HepG2 (cell line): ENCODE results near the gene SEL1L2. TPM values are rescaled to one million over a fixed set of nuclear protein-coding genes. Genes with fewer than 3 reads are reported as not detected.
A peak's percentile ranks its signal among the peaks of the same experiment; 100 is the strongest.

Experiments
- ATAC-seq: fragments of 200-7000 bp; cut with Tn5 transposase; 3 replicates; pipeline ENCODE4 v1.9.1; 2020; ENCODE audit warnings: mild to moderate bottlenecking, moderate library complexity
- BruUV-seq: library from RNA; stranded (reverse); fragments of 400-500 nt; replicated peaks from 2 replicates; lab custom pipeline; 2021; lab: Mats Ljungman, UMichigan
- CTCF ChIA-PET: fragments of 300-600 bp; formaldehyde crosslinking; extraction: SDS; loops from one replicate; lab custom pipeline; 2021; ENCODE audit warnings: low total read pairs, inconsistent platforms, low intra/inter-chr PET ratio; lab: Yijun Ruan, JAX
- POLR2A ChIA-PET: fragments of 350-600 bp; sonication (Branson Sonifier 250); formaldehyde crosslinking; loops from one replicate; lab custom pipeline; 2020; ENCODE audit warnings: antibody characterized with exemption, inconsistent platforms; lab: Yijun Ruan, JAX
- DNase-seq: peaks from one replicate; pipeline ENCODE4 v3.0.0-alpha.2; 2015; ENCODE audit warnings: low spot score
- FAIRE-seq: peaks from 3 replicates; lab custom pipeline; 2011; peaks lifted over from hg19 to GRCh38; lab: Jason Lieb, UNC
- H2AFZ ChIP-seq: one replicate; pipeline ENCODE4 v1.6.1; 2011; ENCODE audit warnings: low read length, inconsistent platforms
- H3K27ac ChIP-seq: fragments of 300-600 bp; 3 replicates; pipeline ENCODE4 v1.8.0; 2011; ENCODE audit warnings: mixed run types, mild to moderate bottlenecking, mixed read lengths, low read length, inconsistent platforms; ENCODE audit not compliant: insufficient read depth; ENCODE audit errors: extremely low read length
- H3K27me3 ChIP-seq, 2 experiments: fragments of 200-600 bp in 1 of 2; 2 replicates in 1 of 2; 3 replicates in 1 of 2; pipeline versions ENCODE4 v1.6.0 to v1.8.0; 2011; ENCODE audit warnings: low read length in 2 of 2, mild to moderate bottlenecking in 2 of 2, moderate library complexity in 2 of 2, inconsistent platforms in 1 of 2; ENCODE audit not compliant: insufficient read depth in 2 of 2, control insufficient read depth in 1 of 2
- H3K36me3 ChIP-seq, 2 experiments: fragments of 200-600 bp in 1 of 2; replicated peaks in 1 of 2; 2 replicates in 1 of 2; 3 replicates in 1 of 2; pipeline versions ENCODE4 v1.5.1 to v1.8.0; 2011; ENCODE audit warnings: low read length in 2 of 2, inconsistent platforms in 1 of 2; ENCODE audit not compliant: insufficient read depth in 2 of 2, control insufficient read depth in 1 of 2
- H3K4me1 ChIP-seq: 2 replicates; pipeline ENCODE4 v1.5.1; 2012; ENCODE audit warnings: low read length, inconsistent platforms; ENCODE audit not compliant: insufficient read depth
- H3K4me2 ChIP-seq: 2 replicates; pipeline ENCODE4 v1.6.0; 2011; ENCODE audit warnings: low read depth, low read length, inconsistent platforms
- H3K4me3 ChIP-seq, 3 experiments: fragments of 200-600 bp in 1 of 3; sonication (generic), shearing (Covaris generic) in 1 of 3; replicated peaks in 1 of 3; 2 replicates each; pipeline ENCODE4 v1.5.1; 2011 to 2016; ENCODE audit warnings: low read length in 3 of 3, inconsistent platforms in 2 of 3, low read depth in 2 of 3, mild to moderate bottlenecking in 2 of 3, control low read depth in 1 of 3, mixed read lengths in 1 of 3; ENCODE audit not compliant: insufficient read depth in 1 of 3
- H3K79me2 ChIP-seq: one replicate; pipeline ENCODE4 v1.6.1; 2011; ENCODE audit warnings: low read length, inconsistent platforms; ENCODE audit not compliant: insufficient read depth
- H3K9ac ChIP-seq: 2 replicates; pipeline ENCODE4 v1.6.0; 2011; ENCODE audit warnings: mild to moderate bottlenecking, low read depth, low read length, inconsistent platforms; ENCODE audit not compliant: insufficient read depth
- H3K9me3 ChIP-seq: 2 replicates; pipeline ENCODE4 v1.5.1; 2012; ENCODE audit warnings: mild to moderate bottlenecking, low read length
- H4K20me1 ChIP-seq: 2 replicates; pipeline ENCODE4 v1.6.0; 2011; ENCODE audit warnings: inconsistent platforms, mild to moderate bottlenecking, low read length, moderate library complexity; ENCODE audit not compliant: insufficient read depth
- CEBPB ChIP-seq: IDR thresholded peaks from 2 replicates; pipeline ENCODE4 v1.6.1; 2011; ENCODE audit warnings: low read depth, low read length, improper control_type of control experiment, borderline replicate concordance
- CTCF ChIP-seq: sonication (generic); formaldehyde crosslinking; IDR thresholded peaks from 2 replicates; pipeline ENCODE4 v1.5.0; 2020; ENCODE audit warnings: mild to moderate bottlenecking, missing genetic modification reagents, moderate library complexity
- DBP ChIP-seq: sonication (generic); formaldehyde crosslinking; IDR thresholded peaks from 2 replicates; pipeline ENCODE4 v1.4.0; 2020; ENCODE audit warnings: missing genetic modification reagents; ENCODE audit errors: not compliant biosample characterization
- MED1 ChIP-seq: sonication (generic); formaldehyde crosslinking; IDR thresholded peaks from 2 replicates; pipeline ENCODE4 v1.4.0; 2020; ENCODE audit warnings: missing genetic modification reagents
- PAX8 ChIP-seq: sonication (generic); formaldehyde crosslinking; IDR thresholded peaks from 2 replicates; pipeline ENCODE4 v1.8.0; 2022; ENCODE audit warnings: mild to moderate bottlenecking, missing genetic modification reagents, borderline replicate concordance
- PHF20 ChIP-seq: sonication (generic); formaldehyde crosslinking; IDR thresholded peaks from 2 replicates; pipeline ENCODE4 v1.5.0; 2020; ENCODE audit warnings: mild to moderate bottlenecking, missing genetic modification reagents
- ZNF124 ChIP-seq: sonication (generic); formaldehyde crosslinking; IDR thresholded peaks from 2 replicates; pipeline ENCODE4 v1.4.0; 2020; ENCODE audit warnings: missing genetic modification reagents
- WGBS: methylation state at CpG from one replicate; pipeline ENCODE4 v1.1.6; 2017; ENCODE audit warnings: low lambda C conversion rate; 5-methylcytosine and 5-hydroxymethylcytosine counted together
- in situ Hi-C: cut with HindIII; loops from 2 replicates; pipeline ENCODE4 v1.10.0; 2017; ENCODE audit warnings: low pct_unique_long_range_greater_than_20kb; ENCODE audit not compliant: extremely low pct_ligation_motif_present
- intact Hi-C: fragments of 100-400 bp; cut with micrococcal nuclease; formaldehyde crosslinking; loops from one replicate; pipeline ENCODE4 v1.10.0; 2022; ENCODE audit not compliant: unreplicated experiment
- polyA plus RNA-seq, 8 experiments: library from polyadenylated mRNA; depleted of rRNA in 3 of 8; stranded (reverse) in 7 of 8; unstranded in 1 of 8; fragments of >200 nt; fragmentation: Illumina TruSeq in 4 of 8; extraction: Trizol in 4 of 8; gene quantifications; 2 replicates each; pipeline versions ENCODE4 v1.2.1 to v1.2.3, GENCODE V29; 2011 to 2016; ENCODE audit warnings: low read depth in 4 of 8, missing spikeins in 1 of 8, mixed read lengths in 1 of 8; ENCODE audit not compliant: insufficient read depth in 1 of 8
- total RNA-seq, 5 experiments: library from RNA; depleted of rRNA; stranded (reverse); fragments of >200 nt; fragmentation: Illumina TruSeq; extraction: Trizol; gene quantifications; 2 replicates each; pipeline ENCODE4 v1.2.3, GENCODE V29; 2016; ENCODE audit warnings: low read depth in 1 of 5
- TF ChIP-seq, protein P1 (sequence below): sonication (generic); formaldehyde crosslinking; IDR thresholded peaks from 2 replicates; pipeline ENCODE4 v1.9.0; 2021; ENCODE audit warnings: mild to moderate bottlenecking, missing genetic modification reagents

SEL1L2 gene
- total and polyA plus RNA-seq, 2 of the 13 experiments (the other 11 are each of a cell fraction or from before 2014, with no cell fraction given) = not detected

GRCh38 chr20:13953227-13953626 lies 37.2 kb downstream of the SEL1L2 start:
- H3K9me3 ChIP-seq = no peaks in the 10 kb centered on the region
- TF ChIP-seq PAX8 = no peak
- peak; percentile 47 for TF ChIP-seq CTCF (CRISPR knock-in tag)
- TF ChIP-seq, all 625 proteins: peak for 1
- Histone ChIP-seq H3K4me2 (no peak overlapping the region), H3K79me2 (no peaks in the 10 kb centered on the region), H3K36me3 (no peaks in the 10 kb centered on the region), H3K4me1 (no peaks in the 10 kb centered on the region), H3K27me3 (no peaks in the 10 kb centered on the region), H3K9ac (no peak overlapping the region), H3K27ac (no peak overlapping the region), H4K20me1 (no peaks in the 10 kb centered on the region), H2AFZ (no peak overlapping the region), H3K4me3 (no peak overlapping the region)
- POLR2A ChIA-PET = no interaction called here
- CTCF ChIA-PET = no interaction called here
- FAIRE-seq (no peak), ATAC-seq (peak; percentile 70), DNase-seq (peak; percentile 26)
- intact Hi-C loops = loop anchor here (2.0 kb wide), 1 partner anchor 54 kb away; no protein-coding TSS in a partner anchor
- no TSS peak for BruUV-seq
- in situ Hi-C loops = no loop called here
- WGBS = 11% methylated on average over 6 of the region's 6 CpGs

- H3K27ac ChIP-seq = no peak overlapping the region
- H3K79me2 ChIP-seq = no peaks in the 10 kb centered on the region
- no peak overlapping the region for H3K4me2 ChIP-seq
- no peak for TF ChIP-seq DBP
- TF ChIP-seq CEBPB = no peak
- TF ChIP-seq, protein P1, sequence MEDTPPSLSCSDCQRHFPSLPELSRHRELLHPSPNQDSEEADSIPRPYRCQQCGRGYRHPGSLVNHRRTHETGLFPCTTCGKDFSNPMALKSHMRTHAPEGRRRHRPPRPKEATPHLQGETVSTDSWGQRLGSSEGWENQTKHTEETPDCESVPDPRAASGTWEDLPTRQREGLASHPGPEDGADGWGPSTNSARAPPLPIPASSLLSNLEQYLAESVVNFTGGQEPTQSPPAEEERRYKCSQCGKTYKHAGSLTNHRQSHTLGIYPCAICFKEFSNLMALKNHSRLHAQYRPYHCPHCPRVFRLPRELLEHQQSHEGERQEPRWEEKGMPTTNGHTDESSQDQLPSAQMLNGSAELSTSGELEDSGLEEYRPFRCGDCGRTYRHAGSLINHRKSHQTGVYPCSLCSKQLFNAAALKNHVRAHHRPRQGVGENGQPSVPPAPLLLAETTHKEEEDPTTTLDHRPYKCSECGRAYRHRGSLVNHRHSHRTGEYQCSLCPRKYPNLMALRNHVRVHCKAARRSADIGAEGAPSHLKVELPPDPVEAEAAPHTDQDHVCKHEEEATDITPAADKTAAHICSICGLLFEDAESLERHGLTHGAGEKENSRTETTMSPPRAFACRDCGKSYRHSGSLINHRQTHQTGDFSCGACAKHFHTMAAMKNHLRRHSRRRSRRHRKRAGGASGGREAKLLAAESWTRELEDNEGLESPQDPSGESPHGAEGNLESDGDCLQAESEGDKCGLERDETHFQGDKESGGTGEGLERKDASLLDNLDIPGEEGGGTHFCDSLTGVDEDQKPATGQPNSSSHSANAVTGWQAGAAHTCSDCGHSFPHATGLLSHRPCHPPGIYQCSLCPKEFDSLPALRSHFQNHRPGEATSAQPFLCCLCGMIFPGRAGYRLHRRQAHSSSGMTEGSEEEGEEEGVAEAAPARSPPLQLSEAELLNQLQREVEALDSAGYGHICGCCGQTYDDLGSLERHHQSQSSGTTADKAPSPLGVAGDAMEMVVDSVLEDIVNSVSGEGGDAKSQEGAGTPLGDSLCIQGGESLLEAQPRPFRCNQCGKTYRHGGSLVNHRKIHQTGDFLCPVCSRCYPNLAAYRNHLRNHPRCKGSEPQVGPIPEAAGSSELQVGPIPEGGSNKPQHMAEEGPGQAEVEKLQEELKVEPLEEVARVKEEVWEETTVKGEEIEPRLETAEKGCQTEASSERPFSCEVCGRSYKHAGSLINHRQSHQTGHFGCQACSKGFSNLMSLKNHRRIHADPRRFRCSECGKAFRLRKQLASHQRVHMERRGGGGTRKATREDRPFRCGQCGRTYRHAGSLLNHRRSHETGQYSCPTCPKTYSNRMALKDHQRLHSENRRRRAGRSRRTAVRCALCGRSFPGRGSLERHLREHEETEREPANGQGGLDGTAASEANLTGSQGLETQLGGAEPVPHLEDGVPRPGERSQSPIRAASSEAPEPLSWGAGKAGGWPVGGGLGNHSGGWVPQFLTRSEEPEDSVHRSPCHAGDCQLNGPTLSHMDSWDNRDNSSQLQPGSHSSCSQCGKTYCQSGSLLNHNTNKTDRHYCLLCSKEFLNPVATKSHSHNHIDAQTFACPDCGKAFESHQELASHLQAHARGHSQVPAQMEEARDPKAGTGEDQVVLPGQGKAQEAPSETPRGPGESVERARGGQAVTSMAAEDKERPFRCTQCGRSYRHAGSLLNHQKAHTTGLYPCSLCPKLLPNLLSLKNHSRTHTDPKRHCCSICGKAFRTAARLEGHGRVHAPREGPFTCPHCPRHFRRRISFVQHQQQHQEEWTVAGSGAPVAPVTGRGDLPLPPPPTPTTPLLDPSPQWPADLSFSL = no peak
- no peak for TF ChIP-seq MED1
- no peak for TF ChIP-seq ZNF124 (CRISPR knock-in tag)
- no peak for TF ChIP-seq PHF20 (CRISPR knock-in tag)
- DNase-seq = no peak
- in situ Hi-C loops (no loop called here), intact Hi-C loops (no loop called here)
- no peaks in the 10 kb centered on the region for H3K36me3 ChIP-seq
- ChIA-PET POLR2A (no interaction called here), CTCF (no interaction called here)
- no peaks in the 10 kb centered on the region for H4K20me1 ChIP-seq
- H3K9ac ChIP-seq = no peak overlapping the region
- WGBS = 11% methylated on average over 3 of the region's 3 CpGs
- no peaks in the 10 kb centered on the region for H3K27me3 ChIP-seq
- H3K9me3 ChIP-seq = no peaks in the 10 kb centered on the region
- no peaks in the 10 kb centered on the region for H3K4me1 ChIP-seq
- H3K4me3 ChIP-seq = no peak overlapping the region
- BruUV-seq = no TSS peak
- no peak overlapping the region for H2AFZ ChIP-seq
- no peak; the same call in 2 of the 3 replicates for ATAC-seq
- FAIRE-seq = no peak
Measured at GRCh38 chr20:13947719-13948118, 42.7 kb downstream of the SEL1L2 start.
